Esophagus muscularis mucosa (tissue), 4 donors: ENCODE results near the gene B4GALT3. TPM values are rescaled to one million over a fixed set of nuclear protein-coding genes. Genes with fewer than 3 reads are reported as not detected.
A peak's percentile ranks its signal among the peaks of the same experiment; 100 is the strongest.

Experiments used
- DNase-seq: peaks from one replicate; pipeline ENCODE4 v3.0.0-alpha.2; 2017; ENCODE audit errors: extremely low spot score
- H3K27ac ChIP-seq, 4 donors: fragments of 200-600 bp; sonication (generic); replicated peaks in 1 of 4; 1 replicate in 3 of 4; 2 replicates in 1 of 4; pipeline ENCODE4 v1.5.1; 2016 to 2019; ENCODE audit warnings: mild to moderate bottlenecking in 1 of 4
- H3K27me3 ChIP-seq, 4 donors: fragments of 200-600 bp; sonication (generic); one replicate each; pipeline versions ENCODE4 v1.5.1 to v1.6.0; 2016 to 2019
- H3K36me3 ChIP-seq, 4 donors: fragments of 200-600 bp; sonication (generic); one replicate each; pipeline ENCODE4 v1.5.1; 2016 to 2019
- H3K4me1 ChIP-seq, 4 donors: fragments of 200-600 bp; sonication (generic); one replicate each; pipeline ENCODE4 v1.5.1; 2016 to 2019
- H3K4me3 ChIP-seq, 4 donors: fragments of 200-600 bp; sonication (generic); 1 replicate in 2 of 4; 2 replicates in 2 of 4; pipeline ENCODE4 v1.5.1; 2016 to 2019; ENCODE audit warnings: mild to moderate bottlenecking in 4 of 4, moderate library complexity in 1 of 4
- H3K9me3 ChIP-seq, 4 donors: fragments of 200-600 bp; sonication (generic); 1 replicate in 3 of 4; 2 replicates in 1 of 4; pipeline ENCODE4 v1.5.1; 2016 to 2019
- CTCF ChIP-seq, 3 experiments: fragments of 200-600 bp in 2 of 3; fragments of 450-650 bp in 1 of 3; sonication (generic) in 2 of 3; IDR thresholded peaks; one replicate each; pipeline ENCODE4 v1.5.1; 2017 to 2019; ENCODE audit warnings: antibody characterized with exemption in 3 of 3, mild to moderate bottlenecking in 2 of 3, moderate library complexity in 1 of 3
- EP300 ChIP-seq: sonication (generic); formaldehyde crosslinking; IDR thresholded peaks from one replicate; pipeline ENCODE4 v1.6.1; 2017; ENCODE audit warnings: antibody characterized with exemption
- POLR2A ChIP-seq: fragments of 450-650 bp; IDR thresholded peaks from one replicate; pipeline ENCODE4 v1.6.1; 2017; ENCODE audit warnings: antibody characterized with exemption, moderate library complexity, mild to moderate bottlenecking, low read depth
- POLR2AphosphoS5 ChIP-seq, 2 donors: sonication (generic); formaldehyde crosslinking; IDR thresholded peaks; one replicate each; pipeline ENCODE4 v1.6.1; 2017; ENCODE audit warnings: antibody characterized with exemption in 2 of 2
- WGBS: methylation state at CpG from one replicate; pipeline ENCODE4 v1.1.5; 2018; 5-methylcytosine and 5-hydroxymethylcytosine counted together
- intact Hi-C: fragments of 100-400 bp; cut with DNase I; formaldehyde crosslinking; loops from one replicate; pipeline ENCODE4 v1.15.1; 2023
- total RNA-seq, 4 donors: library from RNA; depleted of rRNA; stranded (reverse); fragments of >200 nt; gene quantifications; one replicate each; pipeline versions ENCODE4 v1.1.0 to v1.2.1, GENCODE V29; 2016

The B4GALT3 gene
- total RNA-seq, 4 donors from 2014 or later: 14.1 to 26.5 (median 21.8) TPM

DNA sequence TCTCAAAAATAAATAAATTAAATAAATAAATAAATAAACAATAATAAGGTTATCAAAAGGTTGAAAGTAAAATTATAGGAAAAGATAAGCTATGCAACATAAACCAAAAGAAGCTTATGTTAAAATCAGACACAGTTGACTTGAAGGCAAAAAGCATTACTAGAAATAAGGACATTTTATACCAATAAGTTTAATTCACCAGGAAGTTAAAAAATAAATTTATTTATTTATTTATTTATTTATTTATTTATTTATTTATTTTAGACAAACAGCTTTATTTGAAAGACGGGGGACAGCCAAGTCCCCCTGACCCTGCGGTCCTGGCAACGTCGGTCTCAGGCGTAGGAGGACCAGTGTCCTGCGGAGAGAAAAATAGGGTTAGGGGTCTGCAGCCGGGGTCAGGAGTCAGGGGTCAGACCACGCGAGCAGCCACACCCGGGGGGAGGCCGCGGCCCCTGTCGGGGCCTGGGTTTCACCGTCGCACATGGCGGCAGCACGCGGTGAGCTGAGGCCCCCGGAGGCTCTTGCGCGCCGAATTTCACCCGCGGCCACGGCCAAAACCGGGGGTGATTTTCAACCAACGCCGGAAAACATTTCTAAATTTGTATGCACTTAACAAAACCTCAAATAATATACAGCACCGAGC lies 36.4 kb downstream of the B4GALT3 start:
- H3K27ac ChIP-seq: no peak overlapping the region
- intact Hi-C loops: no loop called here
- no peaks in the 10 kb centered on the region for H3K36me3 ChIP-seq
- H3K9me3 ChIP-seq: no peaks in the 10 kb centered on the region
- TF ChIP-seq CTCF (IDR thresholded peaks at IDR 0.05): no peak
- TF ChIP-seq POLR2AphosphoS5 (IDR thresholded peaks at IDR 0.05): no peak
- no peak for TF ChIP-seq EP300
- no peak for TF ChIP-seq POLR2A
- H3K4me1 ChIP-seq: peaks cover 0 to 11% (median 1%) of the 10 kb centered on the region in 4 donors
- H3K27me3 ChIP-seq: no peaks in the 10 kb centered on the region
- H3K4me3 ChIP-seq: no peak overlapping the region
- no peak for DNase-seq
- 93% methylated on average over 29 of the region's 29 CpGs for WGBS

- H3K27ac ChIP-seq: no peak overlapping the region
- H3K27me3 ChIP-seq: no peaks in the 10 kb centered on the region
- H3K9me3 ChIP-seq: no peaks in the 10 kb centered on the region
- peaks cover 0 to 13% (median 4%) of the 10 kb centered on the region in 4 donors for H3K4me1 ChIP-seq
- no peak overlapping the region for H3K4me3 ChIP-seq
- TF ChIP-seq POLR2AphosphoS5 (IDR thresholded peaks at IDR 0.05) (no peak), CTCF (IDR thresholded peaks at IDR 0.05) (peak; percentile 24 to 47 (median 41)), EP300 (no peak), POLR2A (no peak)
- no peak for DNase-seq
- intact Hi-C loops: no loop called here
- WGBS: 33% methylated on average over 1 of the region's 1 CpG
- no peaks in the 10 kb centered on the region for H3K36me3 ChIP-seq
These were observed 37.5 kb downstream of the B4GALT3 start for GRCh38 chr1:161139766-161140165.

GRCh38 chr1:161138431-161138830 lies 38.9 kb downstream of the B4GALT3 start:
- Histone ChIP-seq H3K27me3 (no peaks in the 10 kb centered on the region), H3K9me3 (no peaks in the 10 kb centered on the region), H3K4me1 (peaks cover 12 to 27% (median 17%) of the 10 kb centered on the region in 4 donors), H3K36me3 (no peaks in the 10 kb centered on the region), H3K4me3 (no peak overlapping the region), H3K27ac (no peak overlapping the region)
- intact Hi-C loops: no loop called here
- 72% methylated on average over 1 of the region's 1 CpG for WGBS
- no peak for DNase-seq
- no peak for TF ChIP-seq CTCF (IDR thresholded peaks at IDR 0.05)
- TF ChIP-seq EP300: no peak
- TF ChIP-seq POLR2AphosphoS5 (IDR thresholded peaks at IDR 0.05): no peak
- TF ChIP-seq POLR2A: no peak

DNA sequence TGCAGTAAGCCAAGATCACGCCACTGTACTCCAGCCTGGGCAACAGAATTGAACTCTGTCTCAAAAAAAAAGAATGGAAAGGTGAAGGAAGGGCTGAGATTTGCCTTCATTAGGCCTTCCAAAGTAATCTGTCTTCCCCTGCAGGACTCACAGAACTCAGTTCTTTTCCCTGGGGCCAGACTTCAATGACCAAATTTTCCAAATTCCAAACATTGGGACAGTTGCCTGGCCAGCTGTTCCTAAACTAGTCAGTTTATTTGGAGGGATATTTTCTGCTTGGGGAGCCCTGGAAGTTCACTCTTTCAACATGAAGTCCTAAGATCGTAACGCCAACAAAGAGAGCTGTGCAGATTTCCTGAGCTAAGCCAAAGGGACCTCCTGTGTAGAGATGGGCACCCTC lies 39.4 kb downstream of the B4GALT3 start:
- peaks cover 12 to 28% (median 19%) of the 10 kb centered on the region in 4 donors for H3K4me1 ChIP-seq
- TF ChIP-seq POLR2AphosphoS5 (IDR thresholded peaks at IDR 0.05) (no peak), EP300 (no peak), CTCF (IDR thresholded peaks at IDR 0.05) (no peak), POLR2A (no peak)
- no peaks in the 10 kb centered on the region for H3K27me3 ChIP-seq
- no peaks in the 10 kb centered on the region for H3K36me3 ChIP-seq
- no peak overlapping the region for H3K27ac ChIP-seq
- no peak for DNase-seq
- no peak overlapping the region for H3K4me3 ChIP-seq
- WGBS: 66% methylated on average over 3 of the region's 3 CpGs
- no peaks in the 10 kb centered on the region for H3K9me3 ChIP-seq
- intact Hi-C loops: no loop called here
